Right lobe of liver (tissue), 6 donors: Measurements from ENCODE around the gene PXMP4. TPM values are rescaled to one million over a fixed set of nuclear protein-coding genes. Genes with fewer than 3 reads are reported as not detected.
A peak's percentile ranks its signal among the peaks of the same experiment; 100 is the strongest.
"Not testable (repeated sequence)": the region's sequence is repeated elsewhere in the genome, so short reads cannot be mapped to it uniquely, and the experiment has no call there.

ENCODE experiments used
- ATAC-seq, 4 donors: fragments of 200-7000 bp; cut with Tn5 transposase; one replicate each; pipeline ENCODE4 v1.9.1; 2020; ENCODE audit warnings: mild to moderate bottlenecking in 4 of 4, moderate library complexity in 4 of 4
- DNase-seq, 3 donors: peaks; one replicate each; pipeline ENCODE4 v3.0.0-alpha.2; 2020
- H3K27ac ChIP-seq, 3 donors: fragments of 200-600 bp; one replicate each; pipeline ENCODE4 v1.8.0; 2022
- H3K27me3 ChIP-seq, 2 donors: fragments of 200-600 bp; one replicate each; pipeline ENCODE4 v1.8.0; 2022
- H3K36me3 ChIP-seq, 4 donors: fragments of 200-600 bp; sonication (generic) in 1 of 4; one replicate each; pipeline versions ENCODE4 v1.5.1 to v1.8.0; 2017 to 2022; ENCODE audit warnings: control low read depth in 1 of 4
- H3K4me1 ChIP-seq, 4 donors: fragments of 200-600 bp; sonication (generic) in 1 of 4; one replicate each; pipeline versions ENCODE4 v1.5.1 to v1.8.0; 2017 to 2022; ENCODE audit warnings: control low read depth in 1 of 4
- H3K4me3 ChIP-seq, 3 donors: fragments of 200-600 bp; one replicate each; pipeline ENCODE4 v1.8.0; 2022
- H3K9me3 ChIP-seq, 4 donors: fragments of 200-600 bp; sonication (generic) in 1 of 4; one replicate each; pipeline versions ENCODE4 v1.5.1 to v1.8.0; 2017 to 2022; ENCODE audit warnings: control low read depth in 1 of 4
- CTCF ChIP-seq, 4 donors: fragments of 200-600 bp in 3 of 4; fragments of 450-650 bp in 1 of 4; IDR thresholded peaks; one replicate each; pipeline versions ENCODE4 v1.5.1 to v1.8.0; 2016 to 2022; ENCODE audit warnings: antibody characterized with exemption in 4 of 4, mild to moderate bottlenecking in 2 of 4
- POLR2A ChIP-seq: fragments of 450-650 bp; IDR thresholded peaks from one replicate; pipeline ENCODE4 v1.6.1; 2017; ENCODE audit warnings: antibody characterized with exemption, mild to moderate bottlenecking
- WGBS: methylation state at CpG from one replicate; pipeline ENCODE4 v1.1.6; 2018; ENCODE audit warnings: low coverage, low lambda C conversion rate; ENCODE audit not compliant: insufficient coverage; ENCODE audit errors: missing lambda C conversion rate; 5-methylcytosine and 5-hydroxymethylcytosine counted together
- intact Hi-C, 2 donors: fragments of 100-400 bp; cut with DNase I; formaldehyde crosslinking; loops; one replicate each; pipeline versions ENCODE4 v1.11.2 to v1.14.1; 2022
- total RNA-seq, 6 experiments: library from RNA; depleted of rRNA in 2 of 6; stranded (reverse); fragments of >200 nt in 2 of 6; fragmentation: NEBNext Ultra II Directional in 3 of 6; extraction: Animal tissue kit (Norgen Biotek cat#: 25700) in 3 of 6; gene quantifications; one replicate each; pipeline versions ENCODE4 v1.1.0 to v1.2.4, GENCODE V29; 2016 to 2023
- donor health status: DM: no; HTN: yes; CAD: no.
- donor health status: DM: no; HTN: no; CAD: no.
- donor health status: DM: no; HTN: no; CAD: no.
- donor health status: DM: no; HTN: yes; CAD: no.
- donor health status: DM: no; HTN: yes; CAD: no.

PXMP4 gene
- total RNA-seq, 6 experiments from 2014 or later, result 5.5 to 17.8 (median 12.9) TPM

- no peak for TF ChIP-seq POLR2A
- TF ChIP-seq CTCF (IDR thresholded peaks at IDR 0.05), result no peak
- Histone ChIP-seq H3K27ac (no peak overlapping the region), H3K36me3 (peaks cover 0 to 14% (median 6%) of the 10 kb centered on the region in 4 donors), H3K9me3 (no peaks in the 10 kb centered on the region), H3K4me1 (peaks cover 0 to 14% (median 3%) of the 10 kb centered on the region in 4 donors), H3K27me3 (no peaks in the 10 kb centered on the region), H3K4me3 (no peak overlapping the region)
- DNase-seq (no peak), ATAC-seq (no peak)
- WGBS, result 65% methylated on average over 2 of the region's 11 CpGs
- intact Hi-C loops, result no loop called here
Measured at GRCh38 chr20:33704197-33704924, 15.7 kb downstream of the PXMP4 start.

GRCh38 chr20:33703498-33704137, 16.5 kb downstream of the PXMP4 start:
- H3K9me3 ChIP-seq, result no peaks in the 10 kb centered on the region
- no peak for TF ChIP-seq CTCF (IDR thresholded peaks at IDR 0.05)
- TF ChIP-seq POLR2A, result no peak
- peak in 2 of 4 donors; percentile 18 to 39 for ATAC-seq
- H3K4me1 ChIP-seq, result peaks cover 0 to 14% (median 3%) of the 10 kb centered on the region in 4 donors
- 84% methylated on average over 6 of the region's 8 CpGs for WGBS
- intact Hi-C loops, result no loop called here
- H3K4me3 ChIP-seq, result no peak overlapping the region
- peaks cover 0 to 14% (median 6%) of the 10 kb centered on the region in 4 donors for H3K36me3 ChIP-seq
- no peak for DNase-seq
- H3K27ac ChIP-seq, result no peak overlapping the region
- H3K27me3 ChIP-seq, result no peaks in the 10 kb centered on the region

DNA sequence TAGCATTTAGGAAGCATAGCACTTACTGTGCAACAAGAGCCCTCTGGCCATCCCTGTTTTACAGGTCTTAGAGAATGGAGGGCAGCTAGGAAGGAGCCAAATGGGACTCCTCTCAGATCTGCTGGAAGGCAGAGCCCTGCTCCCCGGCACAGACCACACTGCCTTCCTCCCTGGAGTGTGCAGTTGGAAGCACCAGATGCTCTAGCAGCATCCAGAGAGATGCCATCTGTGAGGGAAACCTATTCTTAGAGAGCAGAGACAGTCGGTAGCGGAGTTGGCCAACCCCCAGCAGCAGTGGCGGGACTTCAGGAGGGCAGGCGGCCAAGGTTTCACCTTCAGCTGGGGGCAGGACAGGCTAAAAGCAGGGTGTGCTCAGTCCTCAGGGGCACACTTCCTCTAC, 17.2 kb downstream of the PXMP4 start:
- intact Hi-C loops, result no loop called here
- Histone ChIP-seq H3K27ac (no peak overlapping the region), H3K4me1 (peaks cover 0 to 14% (median 3%) of the 10 kb centered on the region in 4 donors), H3K9me3 (no peaks in the 10 kb centered on the region), H3K36me3 (peaks cover 0 to 12% (median 5%) of the 10 kb centered on the region in 4 donors), H3K27me3 (no peaks in the 10 kb centered on the region), H3K4me3 (no peak overlapping the region)
- no peak for TF ChIP-seq CTCF (IDR thresholded peaks at IDR 0.05)
- TF ChIP-seq POLR2A, result no peak
- DNase-seq (peak; percentile 63 to 81 (median 76)), ATAC-seq (peak; percentile 86 to 95 (median 90))
- WGBS, result 39% methylated on average over 3 of the region's 5 CpGs

GRCh38 chr20:33701629-33702450, 18.3 kb downstream of the PXMP4 start:
- DNase-seq (no peak), ATAC-seq (peak in 3 of 4 donors; percentile 32 to 59 (median 42))
- H3K4me3 ChIP-seq, result no peak overlapping the region
- H3K9me3 ChIP-seq, result no peaks in the 10 kb centered on the region
- no peak overlapping the region for H3K27ac ChIP-seq
- H3K27me3 ChIP-seq, result no peaks in the 10 kb centered on the region
- peaks cover 0 to 2% (median under 1%) of the 10 kb centered on the region in 4 donors for H3K36me3 ChIP-seq
- peaks cover 0 to 14% (median 3%) of the 10 kb centered on the region in 4 donors for H3K4me1 ChIP-seq
- no peak for TF ChIP-seq POLR2A
- no peak for TF ChIP-seq CTCF (IDR thresholded peaks at IDR 0.05)
- 61% methylated on average over 9 of the region's 27 CpGs for WGBS
- intact Hi-C loops, result no loop called here

- WGBS, result 92% methylated on average over 17 of the region's 45 CpGs
- H3K27ac ChIP-seq, H3K27me3 ChIP-seq, H3K9me3 ChIP-seq, H3K36me3 ChIP-seq, H3K4me3 ChIP-seq, intact Hi-C loops, DNase-seq, ATAC-seq: not testable (repeated sequence)
- peaks cover 0 to 14% (median 3%) of the 10 kb centered on the region in 4 donors for H3K4me1 ChIP-seq
Measured at GRCh38 chr20:33700696-33701441, 19.2 kb downstream of the PXMP4 start.

GRCh38 chr20:33698966-33699365, 21.1 kb downstream of the PXMP4 start:
- intact Hi-C loops, H3K27ac ChIP-seq, H3K36me3 ChIP-seq, H3K4me3 ChIP-seq, H3K27me3 ChIP-seq, DNase-seq, ATAC-seq, H3K9me3 ChIP-seq: not testable (repeated sequence)
- no CpG with 5 or more reads among the region's 27 CpGs for WGBS
- peaks cover 0 to 14% (median 3%) of the 10 kb centered on the region in 4 donors for H3K4me1 ChIP-seq
